ENCODE results near the gene CHD6. TPM values are rescaled to one million over a fixed set of nuclear protein-coding genes. Genes with fewer than 3 reads are reported as not detected.
A peak's percentile ranks its signal among the peaks of the same experiment; 100 is the strongest.

Gene CHD6
- total RNA-seq, 1 experiment from 2014 or later: 51.1 TPM

GRCh38 chr20:41573955-41574354, 44.2 kb downstream of the CHD6 start:
- Histone ChIP-seq H3K9me2 (ENCODE audit: insufficient read depth) (no peaks in the 10 kb centered on the region), H3K4me3 (no peak overlapping the region), H3K4me2 (no peak overlapping the region), H2AFZ (no peak overlapping the region), H3F3A (ENCODE audit: insufficient read depth, low read depth) (no peaks in the 10 kb centered on the region), H3K9me3 (ENCODE audit: insufficient read depth, low read depth) (no peaks in the 10 kb centered on the region), H3K79me2 (ENCODE audit: low read depth) (peaks cover 88% of the 10 kb centered on the region), H3K27ac (no peak overlapping the region), H3K36me3 (ENCODE audit: low read depth) (no peaks in the 10 kb centered on the region), H3K4me1 (replicated peaks; ENCODE audit: insufficient read depth) (no peaks in the 10 kb centered on the region), H3K27me3 (ENCODE audit: insufficient read depth, low read depth) (no peaks in the 10 kb centered on the region), H4K20me1 (ENCODE audit: insufficient read depth) (peaks cover 37% of the 10 kb centered on the region)
- POLR2A ChIA-PET (ENCODE audit: unreplicated experiment): no interaction called here
- TF ChIP-seq CTCF (conservative IDR thresholded peaks at IDR 0.05) (no peak), EZH2 (IDR thresholded peaks at IDR 0.05; ENCODE audit: low read depth) (no peak)
- no TSS peak for BruUV-seq (replicated peaks)
- DNase-seq: no peak
- intact Hi-C loops (cut with micrococcal nuclease; ENCODE audit: unreplicated experiment): no loop called here
- CTCF ChIA-PET: no interaction called here

- Histone ChIP-seq H3K4me2 (no peak overlapping the region), H3K9me3 (ENCODE audit: insufficient read depth, low read depth) (no peaks in the 10 kb centered on the region), H3K36me3 (ENCODE audit: low read depth) (no peaks in the 10 kb centered on the region), H2AFZ (no peak overlapping the region), H3K4me1 (replicated peaks; ENCODE audit: insufficient read depth) (no peaks in the 10 kb centered on the region), H3F3A (ENCODE audit: insufficient read depth, low read depth) (no peaks in the 10 kb centered on the region), H3K27ac (no peak overlapping the region), H3K9me2 (ENCODE audit: insufficient read depth) (no peaks in the 10 kb centered on the region), H4K20me1 (ENCODE audit: insufficient read depth) (peaks cover 43% of the 10 kb centered on the region), H3K4me3 (no peak overlapping the region), H3K79me2 (ENCODE audit: low read depth) (peaks cover 89% of the 10 kb centered on the region), H3K27me3 (ENCODE audit: insufficient read depth, low read depth) (no peaks in the 10 kb centered on the region)
- DNase-seq: no peak
- TF ChIP-seq CTCF (conservative IDR thresholded peaks at IDR 0.05): peak; percentile 60; the same call in 1 of the 2 replicates
- TF ChIP-seq EZH2 (IDR thresholded peaks at IDR 0.05; ENCODE audit: low read depth): no peak
- ChIA-PET POLR2A (ENCODE audit: unreplicated experiment) (interaction anchor here (0.5 to 0.7 kb wide), 2 partner anchors 26 to 92 kb away, joined by 4 read pairs; no protein-coding TSS in a partner anchor), CTCF (interaction anchor here (0.6 to 1.2 kb wide), 3 partner anchors 9 to 120 kb away, joined by 3 to 10 read pairs (median 5); no protein-coding TSS in a partner anchor)
- no TSS peak for BruUV-seq (replicated peaks)
- intact Hi-C loops (cut with micrococcal nuclease; ENCODE audit: unreplicated experiment): no loop called here
Measured at GRCh38 chr20:41572010-41572572, 46.1 kb downstream of the CHD6 start.

- no peaks in the 10 kb centered on the region for H3K9me2 ChIP-seq (ENCODE audit: insufficient read depth)
- DNase-seq: no peak
- H3K4me2 ChIP-seq: no peak overlapping the region
- no TSS peak for BruUV-seq (replicated peaks)
- H3K36me3 ChIP-seq (ENCODE audit: low read depth): no peaks in the 10 kb centered on the region
- no peak overlapping the region for H3K4me3 ChIP-seq
- H3K9me3 ChIP-seq (ENCODE audit: insufficient read depth, low read depth): no peaks in the 10 kb centered on the region
- H3K4me1 ChIP-seq (replicated peaks; ENCODE audit: insufficient read depth): no peaks in the 10 kb centered on the region
- H3K79me2 ChIP-seq (ENCODE audit: low read depth): peaks cover 85% of the 10 kb centered on the region
- no peaks in the 10 kb centered on the region for H3F3A ChIP-seq (ENCODE audit: insufficient read depth, low read depth)
- CTCF ChIA-PET: interaction anchor here (1.2 kb wide), 1 partner anchor 121 kb away, joined by 5 read pairs; no protein-coding TSS in a partner anchor
- POLR2A ChIA-PET (ENCODE audit: unreplicated experiment): no interaction called here
- H2AFZ ChIP-seq: no peak overlapping the region
- no peaks in the 10 kb centered on the region for H3K27me3 ChIP-seq (ENCODE audit: insufficient read depth, low read depth)
- H4K20me1 ChIP-seq (ENCODE audit: insufficient read depth): peaks cover 35% of the 10 kb centered on the region
- TF ChIP-seq CTCF (conservative IDR thresholded peaks at IDR 0.05) (no peak), EZH2 (IDR thresholded peaks at IDR 0.05; ENCODE audit: low read depth) (no peak)
- H3K27ac ChIP-seq: no peak overlapping the region; the same call in 1 of the 2 replicates
- intact Hi-C loops (cut with micrococcal nuclease; ENCODE audit: unreplicated experiment): no loop called here
Measured at GRCh38 chr20:41571006-41571405, 47.2 kb downstream of the CHD6 start.

Data from PC-9 (cell line).